Measurements from ENCODE around the gene KLK11.

The KLK11 gene

GRCh38 chr19:51027873-51028272 lies 1.5 kb upstream of the KLK11 start:
- TF ChIP-seq CTCF (IDR thresholded peaks at IDR 0.05): no peak
- Mint-ChIP-seq H3K4me1 (peaks cover 19% of the 10 kb centered on the region), H3K4me3 (no peak overlapping the region), H3K36me3 (ENCODE audit: low read depth) (no peaks in the 10 kb centered on the region), H3K27ac (no peak overlapping the region), H3K27me3 (ENCODE audit: low read depth, poor library complexity) (peaks cover 44% of the 10 kb centered on the region), H3K9me3 (no peaks in the 10 kb centered on the region)
- no peak for DNase-seq

GRCh38 chr19:51027126-51027806 lies 850 bp upstream of the KLK11 start:
- Mint-ChIP-seq H3K9me3 (no peaks in the 10 kb centered on the region), H3K27ac (no peak overlapping the region), H3K4me3 (no peak overlapping the region), H3K27me3 (ENCODE audit: low read depth, poor library complexity) (peaks cover 48% of the 10 kb centered on the region), H3K36me3 (ENCODE audit: low read depth) (no peaks in the 10 kb centered on the region), H3K4me1 (peaks cover 19% of the 10 kb centered on the region)
- TF ChIP-seq CTCF (IDR thresholded peaks at IDR 0.05): no peak
- DNase-seq: no peak

GRCh38 chr19:51025809-51026553 lies 435 bp downstream of the KLK11 start:
- no peak for DNase-seq
- no peaks in the 10 kb centered on the region for H3K9me3 Mint-ChIP-seq
- H3K4me1 Mint-ChIP-seq: peaks cover 19% of the 10 kb centered on the region
- H3K27me3 Mint-ChIP-seq (ENCODE audit: low read depth, poor library complexity): peaks cover 46% of the 10 kb centered on the region
- H3K36me3 Mint-ChIP-seq (ENCODE audit: low read depth): no peaks in the 10 kb centered on the region
- no peak for TF ChIP-seq CTCF (IDR thresholded peaks at IDR 0.05)
- H3K4me3 Mint-ChIP-seq: no peak overlapping the region
- H3K27ac Mint-ChIP-seq: no peak overlapping the region

- Mint-ChIP-seq H3K9me3 (no peaks in the 10 kb centered on the region), H3K4me3 (no peak overlapping the region), H3K4me1 (peaks cover 19% of the 10 kb centered on the region), H3K27me3 (ENCODE audit: low read depth, poor library complexity) (peaks cover 50% of the 10 kb centered on the region), H3K27ac (no peak overlapping the region), H3K36me3 (ENCODE audit: low read depth) (no peaks in the 10 kb centered on the region)
- no peak for TF ChIP-seq CTCF (IDR thresholded peaks at IDR 0.05)
- DNase-seq: no peak
These were observed 1.0 kb downstream of the KLK11 start for GRCh38 chr19:51025401-51025800.

GRCh38 chr19:51024924-51025323 lies 1.5 kb downstream of the KLK11 start:
- no peak for DNase-seq
- Mint-ChIP-seq H3K9me3 (no peaks in the 10 kb centered on the region), H3K27me3 (ENCODE audit: low read depth, poor library complexity) (peaks cover 55% of the 10 kb centered on the region), H3K36me3 (ENCODE audit: low read depth) (no peaks in the 10 kb centered on the region), H3K4me3 (no peak overlapping the region), H3K4me1 (peaks cover 19% of the 10 kb centered on the region), H3K27ac (no peak overlapping the region)
- no peak for TF ChIP-seq CTCF (IDR thresholded peaks at IDR 0.05)
